EL (cell line): ENCODE measurements around the gene PTCD1.
"Not testable (repeated sequence)": the region's sequence is repeated elsewhere in the genome, so short reads cannot be mapped to it uniquely, and the experiment has no call there.

Experiments
- DNase-seq: peaks from one replicate; pipeline ENCODE4 v3.0.0-alpha.2; 2016

The PTCD1 gene

DNA sequence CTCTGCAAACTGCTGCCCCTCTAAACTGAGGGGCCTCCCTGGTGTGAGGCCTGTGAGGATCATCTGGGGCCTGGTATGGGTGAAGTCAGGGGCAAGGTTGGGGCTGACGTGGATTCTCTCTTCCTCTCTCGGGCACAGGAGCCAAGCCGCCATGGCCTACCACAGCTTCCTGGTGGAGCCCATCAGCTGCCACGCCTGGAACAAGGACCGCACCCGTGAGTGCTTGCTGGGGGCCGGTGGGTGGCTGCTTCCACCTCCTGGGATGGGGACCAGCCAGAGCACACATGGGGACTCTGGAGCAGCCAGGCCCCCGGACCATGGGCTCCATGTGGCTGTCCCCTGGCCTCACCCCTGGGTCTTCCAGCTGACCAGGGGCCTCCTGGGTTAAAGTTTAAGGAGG lies 53.0 kb downstream of the PTCD1 start:
- DNase-seq = no peak

DNA sequence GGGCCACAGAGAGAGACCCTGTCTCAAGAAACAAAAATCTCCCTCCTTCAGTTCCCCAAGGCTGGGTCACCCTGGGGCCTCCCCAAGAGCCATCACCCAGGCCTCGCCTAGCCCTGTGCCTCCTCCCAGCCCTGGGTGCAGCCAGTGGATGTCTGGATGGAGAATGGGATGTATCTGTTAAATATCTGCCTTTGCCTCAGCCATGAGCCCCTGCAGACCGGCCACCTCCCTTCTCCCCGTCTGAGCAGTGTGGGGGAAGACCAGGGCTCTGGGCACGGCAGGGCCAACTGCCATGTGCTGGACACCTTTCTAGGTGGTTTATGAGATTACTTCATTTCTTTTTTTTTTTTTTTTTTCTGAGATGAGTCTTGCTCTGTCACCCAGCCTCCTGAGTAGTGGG lies 54.1 kb downstream of the PTCD1 start:
- no peak for DNase-seq

GRCh38 chr7:99383791-99384370 lies 54.7 kb downstream of the PTCD1 start:
- no peak for DNase-seq

GRCh38 chr7:99383203-99383602 lies 55.4 kb downstream of the PTCD1 start:
- no peak for DNase-seq

- no peak for DNase-seq
Measured at GRCh38 chr7:99381664-99382075, 56.9 kb downstream of the PTCD1 start.

DNA sequence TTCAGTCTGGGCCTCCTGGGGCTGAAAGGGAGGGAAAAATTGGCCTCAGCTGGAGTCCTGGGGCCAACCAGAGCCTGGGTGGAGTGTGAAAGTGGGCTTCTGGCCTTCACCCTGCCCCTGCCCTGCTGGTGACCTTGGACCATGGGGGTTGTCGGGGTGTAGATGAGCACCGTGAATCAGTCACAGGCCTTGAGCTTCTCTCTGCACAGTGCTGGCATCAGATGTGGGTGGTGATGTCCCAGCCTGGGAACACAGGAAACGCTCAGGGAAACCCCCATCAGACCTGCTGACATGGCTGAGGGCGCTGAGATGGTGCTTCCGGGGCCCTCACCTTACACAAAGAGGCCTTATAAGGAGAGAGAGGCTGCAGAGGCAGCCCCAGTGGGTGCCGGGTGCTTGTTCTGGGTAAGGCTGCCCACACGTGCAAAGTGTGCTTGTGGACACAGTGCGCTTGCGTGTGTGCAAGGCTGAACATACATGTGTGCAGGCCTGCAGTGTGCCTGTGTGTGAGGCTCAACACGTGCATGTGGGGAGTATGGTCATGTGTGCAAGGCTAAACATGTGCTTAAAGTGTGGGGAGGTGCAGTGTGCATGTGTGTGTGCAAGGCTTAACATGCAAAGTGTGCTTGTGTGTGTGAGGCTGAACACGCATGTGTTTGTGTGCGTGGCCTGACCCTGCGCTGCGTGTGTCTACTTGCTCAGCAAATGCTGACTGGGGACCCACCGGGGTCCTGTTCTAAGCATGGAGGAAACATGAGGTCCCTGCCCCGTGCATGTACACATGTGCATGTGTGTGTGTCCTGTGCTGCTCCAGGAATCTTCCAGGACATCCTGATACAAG lies 57.6 kb downstream of the PTCD1 start:
- no peak for DNase-seq

DNA sequence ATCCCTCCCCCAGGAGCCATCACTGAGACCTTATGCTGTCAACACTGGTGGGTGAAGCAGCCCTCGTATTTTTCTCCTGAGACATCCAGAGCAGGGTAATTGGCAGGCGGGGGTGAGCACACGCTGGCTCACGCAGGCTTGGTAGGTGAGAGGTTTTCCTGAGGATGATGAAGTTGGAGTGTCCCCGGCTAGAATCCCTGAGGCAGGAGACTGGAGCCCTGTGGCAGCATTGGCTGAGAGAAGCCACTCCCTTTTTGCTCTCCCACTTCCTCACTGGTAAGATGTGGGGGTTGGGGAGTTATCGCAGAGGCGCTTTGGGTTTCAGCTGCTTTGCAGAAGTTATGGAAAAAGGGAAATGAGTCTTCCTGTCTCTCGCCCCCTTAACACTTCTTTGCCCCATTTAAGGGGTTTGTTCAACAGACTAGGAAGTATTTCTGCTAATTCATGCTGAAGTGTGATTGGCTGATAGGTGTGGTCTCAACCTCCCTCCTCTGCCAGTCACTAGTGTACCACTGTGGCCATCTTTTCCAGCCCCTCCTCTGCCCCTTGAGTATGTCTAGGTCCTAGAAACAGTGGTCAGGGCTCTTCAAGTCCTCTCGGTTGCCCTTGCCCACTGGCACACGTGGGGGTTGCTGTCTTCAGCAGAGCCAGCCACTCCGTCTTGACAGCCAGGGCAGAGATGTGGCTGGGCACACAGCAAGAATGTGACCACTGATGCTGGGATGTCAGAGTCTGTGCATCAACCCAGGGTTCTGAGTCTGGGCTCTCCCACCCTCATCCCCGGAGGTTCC lies 58.4 kb downstream of the PTCD1 start:
- peak; percentile 40 for DNase-seq

- not testable (repeated sequence) for DNase-seq
Measured at GRCh38 chr7:99379693-99380031, 58.9 kb downstream of the PTCD1 start.

DNA sequence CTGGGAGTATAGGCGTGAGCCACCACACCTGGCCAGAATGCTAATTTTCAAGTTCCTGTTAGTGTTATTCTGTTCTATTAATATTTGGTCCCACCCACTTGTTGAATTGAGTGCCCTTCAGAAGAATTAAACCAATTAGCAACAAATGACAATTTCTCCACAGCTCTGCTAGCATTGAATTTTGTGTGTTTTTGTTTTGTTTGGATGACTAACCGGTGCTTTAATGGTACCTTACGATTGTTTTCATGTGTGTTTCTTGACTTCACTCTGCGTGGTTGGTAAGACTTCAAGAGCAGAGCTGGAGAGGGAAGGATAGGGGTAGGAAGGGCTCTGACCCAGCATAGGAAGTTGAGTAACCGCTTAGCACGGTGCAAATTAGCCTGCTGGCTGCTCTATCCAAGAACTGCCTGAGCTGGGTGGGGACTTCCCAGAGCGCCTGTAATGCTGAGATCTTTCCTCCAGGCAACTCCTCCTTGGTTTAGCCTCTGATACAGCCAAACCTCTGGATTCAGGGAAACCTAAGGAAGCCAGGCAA lies 59.5 kb downstream of the PTCD1 start:
- peak; percentile 88 for DNase-seq

- DNase-seq = peak; percentile 81
Measured at GRCh38 chr7:99375070-99375807, 63.4 kb downstream of the PTCD1 start.

DNA sequence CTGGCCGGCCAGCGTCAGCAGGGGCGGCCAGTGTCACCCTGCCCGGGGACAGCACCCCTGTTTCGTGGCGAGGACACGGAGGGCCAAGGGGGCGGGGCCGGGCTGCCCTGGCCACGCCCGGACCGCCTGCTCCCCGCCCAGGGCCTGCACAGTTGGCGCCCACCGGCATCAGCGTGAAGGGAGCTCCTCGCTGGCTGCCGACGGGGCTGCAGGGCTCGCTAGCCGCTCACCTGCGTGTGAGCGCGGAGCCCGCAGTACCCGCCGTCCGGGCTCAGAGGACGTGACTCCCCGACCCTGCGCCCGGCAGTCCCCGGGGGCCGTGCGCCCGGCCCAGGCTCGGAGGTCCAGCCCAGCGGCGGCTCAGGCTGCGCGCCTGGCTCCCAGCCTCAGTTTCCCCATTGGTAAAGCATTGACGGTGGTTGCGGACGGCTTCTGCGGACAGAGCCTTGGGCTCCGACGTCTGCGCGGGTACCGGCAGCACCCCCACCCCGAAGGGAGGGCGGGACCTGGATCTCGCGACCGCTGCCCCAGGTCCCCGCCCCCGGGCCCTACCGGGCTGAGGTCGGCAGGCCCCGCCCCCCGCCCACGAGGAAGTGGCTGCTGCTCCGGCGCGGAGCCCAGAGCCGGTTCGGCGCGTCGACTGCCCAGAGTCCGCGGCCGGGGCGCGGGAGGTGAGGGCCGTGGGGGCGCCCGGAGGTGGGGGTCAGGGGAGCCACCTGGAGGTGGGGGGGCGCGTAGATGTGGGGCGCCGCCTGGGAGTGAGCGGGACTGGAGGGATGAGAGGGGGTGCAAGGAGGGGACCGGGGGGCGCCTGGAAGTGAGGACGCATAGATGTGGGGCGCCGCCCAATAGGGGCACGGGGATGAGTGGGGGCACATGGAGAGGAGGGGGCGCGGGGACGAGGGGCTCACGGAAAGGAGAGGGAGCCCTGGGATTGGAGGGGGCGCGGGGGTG lies 64.2 kb downstream of the PTCD1 start, which contains the start of gene ARPC1B:
ARPC1B (plus strand) TSS at position 620 of the 954 bp plus-strand sequence. CDS start 10,985 bp downstream, outside the sequence.
- peak; percentile 78 for DNase-seq

- no peak for DNase-seq
Measured at GRCh38 chr7:99373091-99374066, 65.2 kb downstream of the PTCD1 start.

- DNase-seq = peak; percentile 49
Measured at GRCh38 chr7:99372275-99373090, 66.1 kb downstream of the PTCD1 start.

DNA sequence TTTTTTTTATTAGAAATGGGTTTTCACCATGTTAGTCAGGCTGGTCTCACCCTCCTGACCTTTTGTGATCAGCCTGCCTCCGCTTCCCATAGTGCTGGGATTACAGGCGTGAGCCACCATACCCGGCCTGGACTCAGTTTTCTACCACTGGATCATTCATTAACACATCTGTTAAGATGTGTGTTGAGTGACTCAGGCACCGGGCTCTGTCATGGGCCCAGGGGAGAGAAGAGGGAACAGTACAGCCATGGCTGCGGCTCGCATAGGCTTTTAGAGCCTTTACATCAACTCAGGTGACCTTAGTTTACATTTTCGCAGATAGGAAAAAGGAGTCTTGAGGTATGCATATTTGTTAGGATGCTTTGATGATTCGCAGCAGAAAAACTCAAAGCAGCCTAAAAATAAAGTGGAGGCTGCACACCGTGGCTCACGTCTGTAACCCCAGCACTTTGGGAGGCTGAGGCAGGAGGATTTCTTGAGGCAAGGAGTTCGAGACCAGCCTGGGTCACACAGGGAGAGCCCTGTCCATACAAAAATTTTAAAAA lies 67.2 kb downstream of the PTCD1 start:
- DNase-seq = no peak

GRCh38 chr7:99369767-99370391 lies 68.7 kb downstream of the PTCD1 start:
- DNase-seq = no peak

DNA sequence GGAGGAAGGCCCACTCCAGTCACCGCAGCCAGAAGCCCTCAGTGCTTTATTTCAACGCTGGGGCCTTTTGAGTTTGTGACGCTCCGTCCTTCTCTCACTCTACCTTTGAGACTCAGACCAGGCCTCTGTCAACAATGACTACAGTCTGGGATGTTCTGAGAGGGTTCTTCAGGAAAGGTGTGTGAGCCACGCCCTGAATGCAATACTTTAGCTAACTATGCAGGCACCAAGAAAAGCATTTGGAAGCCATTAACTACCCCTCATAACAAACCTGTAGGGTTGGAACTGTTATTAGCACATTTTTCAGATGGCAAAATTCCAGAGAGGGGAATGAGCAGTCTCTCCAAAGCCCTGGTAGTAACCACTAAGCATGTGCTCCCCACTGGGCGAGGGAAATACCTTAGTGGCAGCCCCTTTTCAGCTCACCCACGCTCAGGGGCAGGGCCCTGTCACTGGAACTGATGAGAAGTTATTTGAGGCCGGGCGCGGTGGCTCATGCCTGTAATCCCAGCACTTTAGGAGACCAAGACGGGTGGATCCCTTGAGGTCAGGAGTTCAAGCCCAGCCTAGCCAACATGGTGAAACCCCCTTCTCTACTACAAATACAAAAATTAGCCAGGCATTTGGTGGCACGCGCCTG lies 69.7 kb downstream of the PTCD1 start:
- no peak for DNase-seq
